AG08395 (cell line): ENCODE results near the gene RCE1.
"Not testable (repeated sequence)": the region's sequence is repeated elsewhere in the genome, so short reads cannot be mapped to it uniquely, and the experiment has no call there.

ENCODE experiments used
- DNase-seq: peaks from one replicate; pipeline ENCODE4 v3.0.0; 2012; ENCODE audit warnings: mixed read lengths, low spot score

The RCE1 gene

GRCh38 chr11:66842896-66843775 is at the start of gene RCE1:
Gene RCE1 (plus strand): TSS chr11:66843441. CDS start chr11:66843456, 15 bp downstream.
- peak; percentile 96 for DNase-seq

- DNase-seq = not testable (repeated sequence)
These were observed 43.4 kb upstream of the RCE1 start for GRCh38 chr11:66799815-66800214.

DNA sequence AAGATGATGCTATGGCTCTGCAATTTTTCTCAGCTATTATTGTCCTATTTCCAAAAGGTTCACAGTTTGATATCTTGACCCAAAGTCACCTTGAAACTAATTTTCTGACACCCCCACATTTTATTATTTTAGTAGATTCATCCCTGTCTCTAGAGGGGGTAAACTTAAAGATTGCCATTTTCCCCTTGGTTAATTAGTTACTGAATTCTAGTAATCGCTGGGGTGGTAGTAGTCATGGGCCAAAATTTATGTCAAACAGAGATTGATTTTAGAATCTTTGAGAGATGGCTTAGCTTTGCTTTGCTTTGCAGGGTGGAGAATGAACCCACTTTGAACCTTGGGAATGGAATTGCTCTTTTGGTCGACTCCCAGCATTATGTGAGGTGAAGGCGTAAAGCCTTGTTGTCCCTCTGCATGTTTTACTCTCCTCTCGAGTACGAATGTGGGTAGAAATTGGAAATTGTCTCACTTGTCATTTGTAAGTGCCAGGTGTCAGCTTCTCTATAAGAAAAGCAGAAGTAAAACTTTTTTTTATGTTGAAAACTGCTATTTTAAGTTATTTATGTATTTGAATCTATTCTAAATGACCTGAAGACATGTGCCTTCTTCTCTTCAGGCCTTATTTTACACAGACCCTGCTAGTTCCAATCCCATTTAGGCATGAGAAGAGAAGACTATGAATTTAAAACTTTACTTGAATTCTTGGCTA is 42.4 kb upstream of the RCE1 start:
- DNase-seq = no peak

DNA sequence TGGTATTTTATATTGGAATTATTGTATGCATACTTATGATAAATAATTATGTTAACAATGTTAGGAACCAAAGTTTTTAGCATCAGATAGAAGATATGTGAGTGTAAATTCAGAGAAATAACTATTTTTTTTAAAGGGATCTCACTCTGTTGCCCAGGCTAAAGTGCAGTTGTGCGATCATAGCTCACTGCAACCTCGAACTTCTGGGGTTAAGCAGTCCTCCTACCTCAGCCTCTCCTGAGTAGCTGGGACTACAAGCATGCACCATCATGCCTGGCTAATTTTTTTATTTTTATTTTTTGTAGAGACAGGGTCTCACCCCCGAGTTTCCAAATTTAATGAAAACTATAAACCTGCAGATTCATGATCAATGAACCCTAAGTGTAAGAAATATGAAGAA is 33.6 kb upstream of the RCE1 start:
- DNase-seq = no peak

DNA sequence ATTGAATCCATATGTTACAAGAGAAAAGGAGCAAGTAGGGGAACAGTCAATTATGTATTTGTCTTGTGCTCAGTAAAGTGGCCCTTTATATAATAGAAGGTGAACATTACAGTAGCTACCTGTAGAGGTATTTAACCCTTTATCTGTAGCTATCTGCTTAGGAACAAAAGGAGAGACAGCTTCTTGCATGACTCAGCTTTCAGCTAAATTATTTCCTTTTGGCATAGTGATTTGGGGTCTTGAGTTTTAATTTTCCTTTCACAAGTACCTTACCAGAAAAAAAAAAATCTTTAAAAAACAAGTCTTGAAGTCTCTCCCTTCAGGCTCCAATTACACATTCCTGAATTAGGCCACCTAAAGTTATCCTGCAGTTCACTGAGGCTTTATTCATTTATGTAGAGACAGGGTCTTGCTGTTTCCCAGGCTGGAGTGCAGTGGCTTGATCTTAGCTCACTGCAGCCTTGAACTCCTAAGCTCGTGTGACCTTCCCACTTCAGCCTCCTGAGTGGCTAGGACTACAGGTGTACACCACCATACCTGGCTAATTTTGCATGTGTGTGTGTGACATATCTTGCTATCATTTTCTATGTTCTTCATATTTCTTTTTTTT is 32.6 kb upstream of the RCE1 start:
- DNase-seq = no peak

DNA sequence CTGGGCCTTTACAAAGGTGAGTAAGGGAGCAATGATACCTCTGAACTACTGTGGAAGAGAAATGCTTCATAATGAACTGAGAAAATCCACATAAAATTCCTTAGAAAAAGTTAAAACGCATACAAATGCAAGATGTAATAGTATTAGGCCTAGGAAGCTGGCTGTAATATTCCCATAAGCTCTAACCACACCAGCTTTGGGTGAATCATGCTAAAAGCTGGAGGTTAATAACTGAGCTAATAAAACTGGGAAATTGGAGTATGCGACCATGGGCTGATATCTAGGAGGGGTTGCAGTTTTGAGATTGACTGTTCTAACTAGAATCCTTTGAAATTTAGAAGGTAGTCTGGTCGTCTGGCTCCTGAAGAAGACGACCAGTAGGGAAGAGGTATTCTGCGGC is 28.6 kb upstream of the RCE1 start:
- DNase-seq = no peak

- no peak for DNase-seq
These were observed 27.6 kb upstream of the RCE1 start for GRCh38 chr11:66815646-66816045.

- DNase-seq = no peak
These were observed 24.8 kb upstream of the RCE1 start for GRCh38 chr11:66818231-66818955.

- no peak for DNase-seq
These were observed 22.9 kb upstream of the RCE1 start for GRCh38 chr11:66820381-66820780.

GRCh38 chr11:66820901-66821300 is 22.3 kb upstream of the RCE1 start:
- DNase-seq = no peak

GRCh38 chr11:66823700-66824099 is 19.5 kb upstream of the RCE1 start:
- DNase-seq = no peak

GRCh38 chr11:66824573-66824972 is 18.7 kb upstream of the RCE1 start:
- not testable (repeated sequence) for DNase-seq

DNA sequence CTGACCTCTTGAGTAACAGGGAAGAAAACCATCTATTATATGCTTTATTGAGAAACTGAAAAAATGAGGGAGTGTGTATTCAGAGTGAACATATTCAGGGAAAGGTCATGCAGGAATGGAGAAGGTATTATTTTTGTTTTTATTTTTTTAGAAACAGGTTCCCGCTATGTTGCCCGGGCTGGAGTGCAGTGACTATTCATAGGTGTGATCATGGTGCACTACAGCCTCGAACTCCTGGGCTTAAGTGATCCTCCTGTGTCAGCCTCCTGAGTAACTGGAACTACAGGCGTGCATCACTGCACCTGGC is 8.7 kb upstream of the RCE1 start:
- no peak for DNase-seq

- no peak for DNase-seq
These were observed 8.3 kb upstream of the RCE1 start for GRCh38 chr11:66834943-66835342.

DNA sequence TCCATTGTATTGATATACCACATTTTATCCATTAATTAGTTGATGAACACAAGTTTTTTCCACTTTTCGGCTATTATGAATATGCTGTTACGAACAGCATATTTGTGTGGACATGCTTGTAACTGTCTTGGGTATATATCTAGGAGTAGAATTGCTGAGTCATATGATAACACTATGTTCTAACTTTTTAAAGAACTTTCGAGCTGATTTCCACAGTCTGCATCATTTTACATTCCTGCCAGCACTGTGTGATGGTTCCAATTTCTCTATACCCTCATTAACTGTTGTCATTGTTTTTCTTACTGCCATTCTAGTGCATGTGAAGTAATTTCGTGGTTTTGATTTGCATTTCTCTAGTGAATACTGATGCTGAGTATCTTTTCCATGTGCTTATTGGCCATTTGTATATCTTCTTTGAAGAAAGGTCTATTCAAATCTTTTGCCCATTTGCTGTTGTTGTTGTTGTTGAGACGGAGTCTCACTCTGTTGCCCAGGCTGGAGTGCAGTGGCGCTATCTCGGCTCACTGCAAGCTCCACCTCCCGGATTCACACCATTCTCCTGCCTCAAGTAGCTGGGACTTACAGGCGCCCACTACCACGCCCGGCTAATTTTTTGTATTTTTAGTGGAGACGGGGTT is 7.4 kb upstream of the RCE1 start:
- no peak for DNase-seq

DNA sequence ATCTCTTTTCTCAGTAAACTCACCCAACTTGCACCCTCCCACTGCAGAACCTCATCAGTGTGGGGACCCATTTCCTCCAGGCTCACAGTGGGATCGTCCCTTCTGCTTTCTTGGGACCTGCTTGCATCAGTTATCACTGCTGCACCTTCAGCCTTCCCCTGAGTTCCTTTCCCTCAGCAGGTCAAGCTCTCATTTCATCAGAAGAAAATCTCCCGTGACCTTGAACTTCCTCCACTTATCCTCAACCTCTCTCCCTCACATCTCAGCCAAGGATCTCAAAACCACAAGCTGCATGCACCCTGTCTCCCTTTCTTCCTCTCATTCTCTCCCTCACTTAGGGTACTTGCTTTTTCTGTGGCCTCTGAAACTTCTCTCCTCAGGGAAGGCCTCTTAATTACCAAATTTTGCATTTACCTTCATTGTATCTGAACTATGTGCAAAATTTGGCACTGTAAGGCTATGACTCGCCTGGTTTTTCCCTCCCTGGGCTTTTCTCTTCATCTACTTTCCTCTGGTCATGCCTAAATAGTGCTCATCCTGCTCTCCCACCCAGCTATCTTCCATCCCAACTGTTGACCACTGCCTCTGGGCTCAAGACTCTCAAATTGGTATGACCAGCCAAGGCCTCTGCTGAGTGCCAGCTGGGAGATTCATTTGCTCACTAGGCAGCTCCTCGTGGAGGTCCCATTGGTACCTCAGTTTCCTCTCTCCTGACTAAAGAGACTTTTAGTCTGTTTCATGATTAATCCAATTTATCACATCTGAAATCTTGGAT is 2.7 kb upstream of the RCE1 start:
- no peak for DNase-seq

DNA sequence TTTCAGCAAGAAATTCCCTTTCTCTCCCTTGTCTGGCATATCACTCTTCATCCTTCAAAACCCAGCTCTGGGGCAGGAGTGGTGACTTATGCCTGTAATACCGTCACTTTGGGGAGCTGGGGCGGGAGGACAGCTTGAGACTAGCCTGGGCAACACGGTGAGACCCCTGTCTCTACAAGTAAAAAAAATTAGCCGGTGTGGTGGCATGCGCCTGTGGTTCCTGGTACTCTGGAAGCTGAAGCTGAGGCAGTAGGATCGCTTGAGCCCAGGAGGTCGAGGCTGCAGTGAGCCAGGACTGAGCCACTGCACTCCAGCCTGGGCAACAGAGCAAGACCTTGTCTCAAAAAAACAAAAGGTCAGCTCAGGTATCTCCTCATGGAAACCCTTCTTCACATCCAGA is 1.4 kb upstream of the RCE1 start:
- DNase-seq = no peak

DNA sequence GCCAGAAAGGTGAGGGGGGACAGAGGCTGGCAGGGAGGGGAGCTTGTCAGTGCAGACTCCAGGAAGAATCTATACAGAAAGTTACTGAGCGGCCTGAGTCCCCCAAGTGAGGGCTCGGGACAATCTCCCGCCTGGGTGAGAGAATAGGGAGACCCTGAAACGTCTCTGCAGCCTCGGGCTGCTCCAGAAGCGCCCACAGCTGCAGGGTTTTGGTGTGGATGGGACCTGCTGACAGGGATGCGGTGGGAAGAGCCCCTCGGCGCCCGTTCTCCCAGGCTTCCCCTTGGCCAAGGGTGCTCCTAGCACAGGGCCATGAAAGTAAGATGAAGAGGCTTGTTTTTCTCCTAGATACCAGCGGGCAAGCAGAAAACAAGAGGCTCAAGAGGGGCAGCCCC is 743 bp upstream of the RCE1 start:
- DNase-seq = no peak

GRCh38 chr11:66843776-66844495 is 695 bp downstream of the RCE1 start:
- DNase-seq = no peak

DNA sequence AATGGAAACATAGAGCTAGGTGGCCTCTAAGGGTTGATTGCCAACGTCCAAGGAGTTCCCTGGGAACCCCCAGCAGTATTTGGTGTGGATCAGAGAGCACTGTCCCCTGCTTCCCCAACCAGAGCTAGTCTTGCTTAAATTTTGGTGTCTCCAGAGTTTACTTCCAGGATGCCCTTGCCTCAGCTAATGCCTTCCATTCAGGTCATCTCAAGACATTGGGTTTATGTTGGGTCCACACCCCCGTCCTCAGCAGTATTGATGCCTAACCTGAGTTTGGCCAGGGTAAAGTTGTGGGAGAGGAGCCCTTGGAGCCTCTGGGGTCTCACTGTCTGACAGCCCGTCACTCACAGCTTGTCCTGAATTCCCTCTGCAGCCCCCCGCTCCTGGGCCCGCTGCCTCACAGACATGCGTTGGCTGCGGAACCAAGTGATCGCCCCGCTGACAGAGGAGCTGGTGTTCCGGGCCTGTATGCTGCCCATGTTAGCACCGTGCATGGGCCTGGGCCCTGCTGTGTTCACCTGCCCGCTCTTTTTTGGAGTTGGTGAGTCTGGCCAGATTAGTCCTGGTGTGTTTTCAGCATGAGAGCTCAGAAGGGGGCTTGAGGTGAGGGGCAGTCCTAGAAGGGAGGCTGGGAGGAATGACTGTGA is 1.4 kb downstream of the RCE1 start:
- DNase-seq = no peak
